Psoas muscle (tissue), 8 donors: ENCODE data around the gene ROM1. TPM values are rescaled to one million over a fixed set of nuclear protein-coding genes. Genes with fewer than 3 reads are reported as not detected.
"Not testable (repeated sequence)": the region's sequence is repeated elsewhere in the genome, so short reads cannot be mapped to it uniquely, and the experiment has no call there.

Source experiments
- ATAC-seq, 4 donors: fragments of 200-7000 bp; cut with Tn5 transposase; one replicate each; pipeline ENCODE4 v1.9.1; 2020; ENCODE audit warnings: moderate library complexity in 3 of 4, mild to moderate bottlenecking in 2 of 4
- DNase-seq, 2 donors: peaks; one replicate each; pipeline ENCODE4 v3.0.0-alpha.2; 2020
- H3K27ac ChIP-seq: fragments of 200-600 bp; one replicate; pipeline ENCODE4 v1.8.0; 2022
- H3K27me3 ChIP-seq, 3 donors: fragments of 200-600 bp in 1 of 3; one replicate each; pipeline versions ENCODE4 v1.6.1 to v1.8.0; 2013 to 2022; ENCODE audit warnings: low read length in 2 of 3, mild to moderate bottlenecking in 2 of 3, moderate library complexity in 1 of 3; ENCODE audit not compliant: insufficient read depth in 3 of 3
- H3K36me3 ChIP-seq, 2 donors: fragments of 200-600 bp in 1 of 2; one replicate each; pipeline versions ENCODE4 v1.6.1 to v1.8.0; 2013 to 2022; ENCODE audit warnings: low read depth in 1 of 2, mild to moderate bottlenecking in 1 of 2, moderate library complexity in 1 of 2; ENCODE audit not compliant: insufficient read depth in 1 of 2
- H3K4me1 ChIP-seq: fragments of 200-600 bp; one replicate; pipeline ENCODE4 v1.8.0; 2022
- H3K4me3 ChIP-seq: fragments of 200-600 bp; one replicate; pipeline ENCODE4 v1.8.0; 2022; ENCODE audit warnings: mild to moderate bottlenecking
- H3K9me3 ChIP-seq: fragments of 200-600 bp; one replicate; pipeline ENCODE4 v1.8.0; 2022
- WGBS, 3 donors: extraction: QIAGEN DNeasy Blood & Tissue Kit; methylation state at CpG; one replicate each; pipeline versions ENCODE4 v1.1.6 to v1.1.7; 2013; 5-methylcytosine and 5-hydroxymethylcytosine counted together
- intact Hi-C, 2 donors: fragments of 100-400 bp; cut with DNase I; formaldehyde crosslinking; loops; one replicate each; pipeline versions ENCODE4 v1.11.0 to v1.14.2; 2022
- polyA plus RNA-seq, 3 donors: library from polyadenylated mRNA; stranded (reverse); fragments of 200-250 nt; gene quantifications; one replicate each; pipeline ENCODE4 v1.2.3, GENCODE V29; 2013
- total RNA-seq, 4 donors: library from RNA; stranded (reverse); fragmentation: NEBNext Ultra II Directional in 2 of 4; extraction: Animal tissue kit (Norgen Biotek cat#: 25700) in 2 of 4; gene quantifications; one replicate each; pipeline versions ENCODE4 v1.2.1 to v1.2.4, GENCODE V29; 2021 to 2023
- TF ChIP-seq, protein P1 (sequence below): fragments of 200-600 bp; IDR thresholded peaks from one replicate; pipeline ENCODE4 v1.8.0; 2022; ENCODE audit warnings: antibody characterized with exemption
- donor health status: healthy with polysubstance abuse.
- donor health status: DM: no; HTN: no; CAD: no; lungs with moderate emphysema.
- donor health status: Bipolar disorder and iron deficiency.
- donor health status: healthy.
- donor health status: DM: yes; HTN: yes; CAD: no.
- donor health status: DM: no; HTN: no; CAD: no.
- donor health status: DM: no; HTN: no; CAD: no.
- donor health status: DM: yes; HTN: yes; CAD: no.

The ROM1 gene
- total and polyA plus RNA-seq, 7 donors, result 2.0 to 5.5 (median 3.7) TPM

DNA sequence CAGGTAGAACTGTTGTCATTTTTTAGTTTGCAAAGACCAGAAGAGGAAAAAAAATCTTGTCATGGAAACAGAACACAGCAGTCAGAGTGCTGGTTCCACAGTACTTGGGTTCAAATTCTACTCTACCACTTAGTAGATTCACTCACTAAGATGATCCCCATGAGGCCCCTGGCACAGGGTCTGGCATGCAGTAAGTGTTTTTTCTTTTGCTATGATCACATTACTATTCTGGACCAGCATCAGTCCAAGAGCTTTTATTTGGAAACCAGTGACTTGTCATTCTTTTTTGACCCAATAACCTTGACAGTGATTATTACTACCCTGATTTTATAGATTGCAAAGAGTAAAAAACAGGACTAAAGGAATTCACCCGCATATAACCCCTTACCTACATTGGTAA lies 43.4 kb upstream of the ROM1 start:
- 56 to 80% (median 67%) methylated on average over 1 of the region's 1 CpG for WGBS, 3 donors
- peak in 1 of 2 donors; percentile 70 for DNase-seq
- intact Hi-C loops, result loop anchor here in 1 of 2 donors (10.0 kb wide), 1 partner anchor 285 kb away; no protein-coding TSS in a partner anchor

DNA sequence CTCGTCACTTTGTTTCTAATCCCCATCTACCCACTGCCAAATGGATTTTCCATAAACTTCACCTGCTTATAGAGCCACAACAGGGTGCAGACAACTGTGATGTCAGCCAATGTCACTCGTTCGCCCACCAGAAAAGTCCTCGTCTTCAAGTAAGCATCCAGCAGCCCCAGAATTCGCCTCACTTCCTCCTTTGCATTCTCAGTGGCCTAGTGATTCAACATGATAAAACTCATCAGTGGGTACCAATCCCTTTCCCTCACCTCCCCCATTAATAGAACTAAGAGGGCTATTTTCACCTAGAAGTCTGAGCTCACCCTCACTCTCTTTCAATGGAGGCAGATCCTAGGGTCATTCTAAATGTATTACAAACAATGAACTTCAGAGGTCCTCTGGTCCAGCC lies 42.2 kb upstream of the ROM1 start:
- not testable (repeated sequence) for H3K9me3 ChIP-seq, ATAC-seq, DNase-seq, H3K27me3 ChIP-seq, H3K4me3 ChIP-seq
- intact Hi-C loops, result loop anchor here in 1 of 2 donors (10.0 kb wide), 1 partner anchor 284 kb away; no protein-coding TSS in a partner anchor
- Histone ChIP-seq H3K27ac (peak overlapping the region; percentile 36), H3K36me3 (peaks cover 16 to 73% of the 10 kb centered on the region in 2 donors), H3K4me1 (peaks cover 60% of the 10 kb centered on the region)
- 52 to 66% (median 53%) methylated on average over 4 to 5 of the region's 5 CpGs for WGBS, 3 donors

More for the DNA sequence above, 43.4 kb upstream of the ROM1 start:
- peak overlapping the region; percentile 75 for H3K27ac ChIP-seq
- peak in 3 of 4 donors; percentile 21 to 53 (median 24) for ATAC-seq
- H3K9me3 ChIP-seq, result no peaks in the 10 kb centered on the region
- TF ChIP-seq, protein P1, sequence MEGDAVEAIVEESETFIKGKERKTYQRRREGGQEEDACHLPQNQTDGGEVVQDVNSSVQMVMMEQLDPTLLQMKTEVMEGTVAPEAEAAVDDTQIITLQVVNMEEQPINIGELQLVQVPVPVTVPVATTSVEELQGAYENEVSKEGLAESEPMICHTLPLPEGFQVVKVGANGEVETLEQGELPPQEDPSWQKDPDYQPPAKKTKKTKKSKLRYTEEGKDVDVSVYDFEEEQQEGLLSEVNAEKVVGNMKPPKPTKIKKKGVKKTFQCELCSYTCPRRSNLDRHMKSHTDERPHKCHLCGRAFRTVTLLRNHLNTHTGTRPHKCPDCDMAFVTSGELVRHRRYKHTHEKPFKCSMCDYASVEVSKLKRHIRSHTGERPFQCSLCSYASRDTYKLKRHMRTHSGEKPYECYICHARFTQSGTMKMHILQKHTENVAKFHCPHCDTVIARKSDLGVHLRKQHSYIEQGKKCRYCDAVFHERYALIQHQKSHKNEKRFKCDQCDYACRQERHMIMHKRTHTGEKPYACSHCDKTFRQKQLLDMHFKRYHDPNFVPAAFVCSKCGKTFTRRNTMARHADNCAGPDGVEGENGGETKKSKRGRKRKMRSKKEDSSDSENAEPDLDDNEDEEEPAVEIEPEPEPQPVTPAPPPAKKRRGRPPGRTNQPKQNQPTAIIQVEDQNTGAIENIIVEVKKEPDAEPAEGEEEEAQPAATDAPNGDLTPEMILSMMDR, result no peak
- H3K4me1 ChIP-seq, result peaks cover 47% of the 10 kb centered on the region
- peaks cover 17 to 82% of the 10 kb centered on the region in 2 donors for H3K36me3 ChIP-seq
- H3K4me3 ChIP-seq, result peak overlapping the region; percentile 23
- no peaks in the 10 kb centered on the region for H3K27me3 ChIP-seq

DNA sequence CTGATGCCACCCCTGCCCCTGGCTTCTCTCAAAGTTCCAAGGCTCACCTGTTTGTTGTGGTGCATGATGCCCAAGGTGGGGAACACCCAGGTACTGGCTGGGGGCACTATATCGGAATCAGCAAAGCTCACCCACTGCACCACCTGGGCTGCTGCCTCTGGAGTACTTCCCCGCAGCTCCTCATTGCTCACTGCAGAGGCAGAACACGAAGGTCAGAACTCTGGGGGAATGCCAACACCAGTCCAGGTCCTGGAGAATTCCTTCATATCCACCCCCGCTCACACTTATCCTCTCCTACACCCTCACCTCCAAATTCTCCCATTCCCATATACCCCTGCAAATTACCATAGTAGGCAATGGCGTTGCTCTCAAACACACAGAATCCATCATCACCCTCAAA lies 41.6 kb upstream of the ROM1 start:
- not testable (repeated sequence) for ATAC-seq, H3K27me3 ChIP-seq, H3K9me3 ChIP-seq
- Histone ChIP-seq H3K4me1 (peaks cover 60% of the 10 kb centered on the region), H3K36me3 (peaks cover 12 to 73% of the 10 kb centered on the region in 2 donors), H3K4me3 (peak overlapping the region; percentile 90), H3K27ac (peak overlapping the region; percentile 92)
- WGBS, 3 donors, result 49 to 64% (median 61%) methylated on average over 5 of the region's 5 CpGs
- intact Hi-C loops, result loop anchor here in 1 of 2 donors (10.0 kb wide), 1 partner anchor 283 kb away; no protein-coding TSS in a partner anchor
- DNase-seq, result peak in 1 of 2 donors; percentile 15

DNA sequence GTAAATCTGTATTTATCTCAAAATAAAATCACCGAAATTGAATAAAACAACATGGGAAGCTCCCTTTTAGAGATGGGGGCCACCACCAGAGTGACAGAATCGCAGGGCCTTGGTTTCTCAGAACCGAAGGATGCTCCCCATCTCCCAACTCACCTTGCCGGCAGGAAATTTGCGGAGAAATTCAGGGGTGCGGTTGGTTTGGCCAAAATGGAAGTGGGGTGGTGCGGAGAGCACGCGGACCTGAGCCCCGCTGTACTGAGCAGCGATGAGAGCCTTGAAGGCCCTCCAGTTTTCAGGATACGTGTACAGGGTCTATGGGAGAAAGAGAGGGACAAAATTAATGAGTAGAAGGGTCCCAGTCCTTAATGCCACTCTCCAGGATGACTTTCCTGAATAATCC lies 40.6 kb upstream of the ROM1 start:
- TF ChIP-seq, protein P1, result no peak
- WGBS, 3 donors, result 62 to 72% (median 64%) methylated on average over 12 of the region's 12 CpGs
- DNase-seq (peak in 1 of 2 donors; percentile 32), ATAC-seq (no peak)
- peaks cover 56% of the 10 kb centered on the region for H3K4me1 ChIP-seq
- peak overlapping the region; percentile 92 for H3K27ac ChIP-seq
- H3K9me3 ChIP-seq, result no peaks in the 10 kb centered on the region
- H3K27me3 ChIP-seq, result no peaks in the 10 kb centered on the region
- peaks cover 5 to 73% of the 10 kb centered on the region in 2 donors for H3K36me3 ChIP-seq
- intact Hi-C loops, result loop anchor here in 1 of 2 donors (10.0 kb wide), 1 partner anchor 282 kb away; no protein-coding TSS in a partner anchor
- peak overlapping the region; percentile 90 for H3K4me3 ChIP-seq

DNA sequence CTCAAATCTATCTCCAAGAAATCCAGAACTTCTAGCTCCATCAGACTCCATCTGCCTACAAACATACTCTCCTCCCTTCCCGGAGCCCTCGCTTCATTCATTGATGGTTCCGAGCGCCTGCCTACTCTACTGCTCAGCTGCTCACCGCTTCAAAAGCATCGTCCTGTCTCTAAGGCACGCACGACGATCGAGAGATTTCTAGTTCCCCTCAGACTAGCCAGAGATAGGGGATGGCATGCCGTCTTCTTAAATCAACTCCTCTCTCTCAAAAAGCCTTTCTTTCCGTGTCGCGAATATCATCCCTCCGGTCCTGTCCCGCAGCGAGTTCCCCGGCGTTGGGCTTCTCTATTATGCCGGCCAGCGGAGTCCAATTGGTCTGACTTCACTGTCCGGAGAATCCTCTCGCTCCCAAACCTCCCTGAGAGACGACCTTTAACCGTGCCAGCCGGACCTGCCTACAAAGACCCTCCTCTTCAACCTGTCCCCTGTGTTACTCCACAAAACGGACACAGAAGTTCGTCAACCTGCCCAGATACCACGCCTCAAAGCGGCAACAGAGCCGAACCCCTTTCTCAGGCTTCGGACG lies 40.0 kb upstream of the ROM1 start:
- DNase-seq, result no peak
- H3K4me3 ChIP-seq, result peak overlapping the region; percentile 90
- H3K27me3 ChIP-seq, result no peaks in the 10 kb centered on the region
- peak overlapping the region; percentile 92 for H3K27ac ChIP-seq
- 0 to 1% (median 1%) methylated on average over 33 of the region's 33 CpGs for WGBS, 3 donors
- TF ChIP-seq, protein P1, result no peak
- H3K36me3 ChIP-seq, result peaks cover 5 to 73% of the 10 kb centered on the region in 2 donors
- no peaks in the 10 kb centered on the region for H3K9me3 ChIP-seq
- ATAC-seq, result peak in 3 of 4 donors; percentile 0 to 3 (median 0)
- intact Hi-C loops, result loop anchor here in 1 of 2 donors (10.0 kb wide), 1 partner anchor 282 kb away; no protein-coding TSS in a partner anchor
- H3K4me1 ChIP-seq, result peaks cover 55% of the 10 kb centered on the region
